Bronchial epithelial cell (primary cell): ENCODE data around the gene SF3B4. TPM values are rescaled to one million over a fixed set of nuclear protein-coding genes. Genes with fewer than 3 reads are reported as not detected.

Experiments used
- DNase-seq: peaks from one replicate; pipeline ENCODE4 v3.0.0-alpha.2; 2010; ENCODE audit warnings: low read depth
- FAIRE-seq: peaks from 2 replicates; lab custom pipeline; 2011; peaks lifted over from hg19 to GRCh38; lab: Jason Lieb, UNC
- H3K27me3 ChIP-seq: 2 replicates; pipeline ENCODE4 v1.5.1; 2011; ENCODE audit warnings: low read length; ENCODE audit not compliant: control insufficient read depth, insufficient read depth
- H3K36me3 ChIP-seq: 2 replicates; pipeline ENCODE4 v1.5.1; 2011; ENCODE audit warnings: low read length; ENCODE audit not compliant: control insufficient read depth, insufficient read depth
- H3K4me3 ChIP-seq: 2 replicates; pipeline ENCODE4 v1.5.1; 2011; ENCODE audit warnings: mild to moderate bottlenecking, low read depth, low read length, control low read depth
- total RNA-seq: library from RNA; depleted of rRNA; stranded (reverse); fragments of >200 nt; gene quantifications from 2 replicates; pipeline ENCODE4 v1.2.1, GENCODE V29; 2014
- TF ChIP-seq, protein P1 (sequence below): IDR thresholded peaks from 2 replicates; pipeline ENCODE4 v1.5.1; 2011; ENCODE audit warnings: mild to moderate bottlenecking, moderate library complexity, low read length, control low read depth, inconsistent platforms; ENCODE audit not compliant: insufficient read depth, severe bottlenecking

The SF3B4 gene
- total RNA-seq, 1 donor from 2014 or later = 7.4 TPM

DNA sequence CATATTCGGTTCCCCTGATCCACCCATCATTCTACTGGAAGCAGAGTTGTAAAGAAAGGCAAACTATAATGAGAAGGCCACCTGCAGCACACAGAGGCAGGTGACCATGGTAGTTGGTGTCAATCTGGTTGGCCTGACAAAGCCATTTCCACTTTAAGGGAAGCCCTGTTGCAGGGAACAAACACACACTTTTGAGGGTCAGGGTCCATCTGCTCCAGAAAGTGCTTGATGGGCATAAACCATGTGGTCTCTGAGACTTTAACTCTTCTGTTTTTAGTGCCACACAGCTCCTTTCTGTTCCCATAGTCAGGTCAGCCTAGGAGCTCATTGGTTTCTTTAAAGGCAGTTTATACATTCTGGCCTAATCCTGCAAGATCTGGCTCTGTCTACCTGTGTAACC, 45.7 kb downstream of the SF3B4 start:
- Histone ChIP-seq H3K27me3 (no peaks in the 10 kb centered on the region), H3K4me3 (no peak overlapping the region), H3K36me3 (no peaks in the 10 kb centered on the region)
- TF ChIP-seq, protein P1, sequence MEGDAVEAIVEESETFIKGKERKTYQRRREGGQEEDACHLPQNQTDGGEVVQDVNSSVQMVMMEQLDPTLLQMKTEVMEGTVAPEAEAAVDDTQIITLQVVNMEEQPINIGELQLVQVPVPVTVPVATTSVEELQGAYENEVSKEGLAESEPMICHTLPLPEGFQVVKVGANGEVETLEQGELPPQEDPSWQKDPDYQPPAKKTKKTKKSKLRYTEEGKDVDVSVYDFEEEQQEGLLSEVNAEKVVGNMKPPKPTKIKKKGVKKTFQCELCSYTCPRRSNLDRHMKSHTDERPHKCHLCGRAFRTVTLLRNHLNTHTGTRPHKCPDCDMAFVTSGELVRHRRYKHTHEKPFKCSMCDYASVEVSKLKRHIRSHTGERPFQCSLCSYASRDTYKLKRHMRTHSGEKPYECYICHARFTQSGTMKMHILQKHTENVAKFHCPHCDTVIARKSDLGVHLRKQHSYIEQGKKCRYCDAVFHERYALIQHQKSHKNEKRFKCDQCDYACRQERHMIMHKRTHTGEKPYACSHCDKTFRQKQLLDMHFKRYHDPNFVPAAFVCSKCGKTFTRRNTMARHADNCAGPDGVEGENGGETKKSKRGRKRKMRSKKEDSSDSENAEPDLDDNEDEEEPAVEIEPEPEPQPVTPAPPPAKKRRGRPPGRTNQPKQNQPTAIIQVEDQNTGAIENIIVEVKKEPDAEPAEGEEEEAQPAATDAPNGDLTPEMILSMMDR = no peak
- DNase-seq (no peak), FAIRE-seq (no peak)

DNA sequence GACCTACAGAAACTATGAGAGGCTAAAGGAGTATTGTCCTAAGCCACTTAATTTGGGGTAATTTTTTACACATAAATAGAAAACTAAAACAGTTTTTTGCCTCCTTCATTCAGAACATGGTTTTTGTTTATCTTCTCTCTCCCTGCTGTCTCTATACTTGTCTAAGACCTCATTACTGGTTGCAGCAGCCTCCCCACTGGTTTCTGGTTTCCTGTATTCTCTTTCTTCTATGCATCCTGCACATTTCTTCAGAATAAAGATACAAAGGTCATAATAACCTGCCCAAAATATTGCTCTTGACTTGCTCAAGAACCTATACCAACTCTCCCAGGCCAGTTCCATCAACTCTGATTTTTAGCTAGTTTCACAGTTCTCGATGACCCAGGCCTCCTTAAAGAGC, 48.0 kb downstream of the SF3B4 start:
- FAIRE-seq (no peak), DNase-seq (no peak)

DNA sequence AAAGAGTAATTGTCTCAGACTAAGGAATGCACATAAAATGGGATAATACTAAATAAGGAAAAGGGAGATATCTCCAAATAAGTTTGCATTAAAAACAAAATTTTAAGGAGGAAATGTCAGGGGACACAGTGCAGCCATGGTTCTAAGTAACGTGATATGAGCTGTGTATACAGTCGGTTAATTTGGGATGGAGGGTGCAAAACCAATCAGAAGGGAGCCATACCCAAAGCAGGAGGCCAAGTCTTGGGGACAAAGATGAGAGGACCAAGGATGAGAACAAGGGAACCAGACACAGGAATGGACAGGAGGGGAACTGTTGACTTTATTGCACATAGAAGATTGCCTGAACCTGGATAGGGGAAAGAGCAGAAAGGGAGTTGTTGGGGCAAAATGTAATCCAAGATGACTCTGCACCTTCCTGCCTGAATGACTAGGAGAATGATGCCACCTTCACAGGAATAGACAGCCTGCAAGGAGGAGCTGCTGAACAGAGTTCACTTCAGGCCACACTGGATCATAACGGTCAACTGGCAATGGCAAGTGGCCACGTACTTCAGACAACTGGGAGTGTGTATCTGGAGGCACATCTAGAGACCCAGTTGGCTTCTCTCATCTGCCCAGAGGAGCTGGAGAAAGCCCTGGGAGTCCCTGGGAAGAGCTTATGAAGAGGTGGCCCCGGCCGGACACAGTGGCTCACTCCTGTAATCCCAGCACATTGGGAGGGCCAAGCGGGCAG, 50.2 kb downstream of the SF3B4 start:
- TF ChIP-seq, protein P1 = no peak
- FAIRE-seq (no peak), DNase-seq (no peak)
- Histone ChIP-seq H3K27me3 (no peaks in the 10 kb centered on the region), H3K36me3 (no peaks in the 10 kb centered on the region), H3K4me3 (no peak overlapping the region)

More for the DNA sequence above, 48.0 kb downstream of the SF3B4 start:
- Histone ChIP-seq H3K36me3 (no peaks in the 10 kb centered on the region), H3K4me3 (no peak overlapping the region), H3K27me3 (no peaks in the 10 kb centered on the region)
- TF ChIP-seq, protein P1 = no peak

Other genes starting within 250 kb of the SF3B4 start
- gene FCGR1A, start 145.1 kb downstream of the SF3B4 start, total RNA-seq = not detected in 2 replicates
- 17.6 and 22.9 TPM in 2 replicates for gene BOLA1, start 28.2 kb downstream of the SF3B4 start, total RNA-seq
- gene SV2A, start 10.0 kb downstream of the SF3B4 start, total RNA-seq = 0.26 and 1.1 TPM in 2 replicates
- 1.1 and 2.0 TPM in 2 replicates for gene MTMR11, start 9.1 kb upstream of the SF3B4 start, total RNA-seq
- gene OTUD7B, start 82.9 kb upstream of the SF3B4 start, total RNA-seq = 15.3 and 19.2 TPM in 2 replicates
- gene VPS45, start 140.0 kb upstream of the SF3B4 start, total RNA-seq = 21.6 and 29.3 TPM in 2 replicates
- 4.5 and 6.1 TPM in 2 replicates for gene PLEKHO1, start 222.1 kb upstream of the SF3B4 start, total RNA-seq